Astrocyte of the spinal cord (primary cell): ENCODE data around the gene TP53TG5.

ENCODE experiments used
- DNase-seq: peaks from one replicate; pipeline ENCODE4 v3.0.0; 2011; ENCODE audit warnings: low read depth, low spot score
- H3K4me3 ChIP-seq: 2 replicates; pipeline ENCODE4 v1.5.1; 2011; ENCODE audit warnings: low read depth, mild to moderate bottlenecking, low read length, moderate library complexity
- CTCF ChIP-seq: IDR thresholded peaks from 2 replicates; pipeline ENCODE4 v1.5.1; 2012; ENCODE audit warnings: low read depth, mild to moderate bottlenecking, low read length, inconsistent platforms
- in situ Hi-C: cut with HindIII; loops from 2 replicates; pipeline ENCODE4 v1.10.0; 2017; ENCODE audit warnings: low sequenced_read_pairs

Gene TP53TG5

GRCh38 chr20:45340236-45340847, 37.8 kb downstream of the TP53TG5 start:
- no peak overlapping the region for H3K4me3 ChIP-seq
- TF ChIP-seq CTCF, result no peak
- DNase-seq, result no peak
- in situ Hi-C loops, result no loop called here

GRCh38 chr20:45339799-45340198, 38.3 kb downstream of the TP53TG5 start:
- no peak for DNase-seq
- in situ Hi-C loops, result no loop called here
- no peak overlapping the region for H3K4me3 ChIP-seq
- no peak for TF ChIP-seq CTCF

- DNase-seq, result no peak
- H3K4me3 ChIP-seq, result no peak overlapping the region
- in situ Hi-C loops, result no loop called here
- no peak for TF ChIP-seq CTCF
Observed at GRCh38 chr20:45339084-45339483, 39.0 kb downstream of the TP53TG5 start.

GRCh38 chr20:45338121-45339030, 39.7 kb downstream of the TP53TG5 start:
- no peak for DNase-seq
- H3K4me3 ChIP-seq, result no peak overlapping the region
- no peak for TF ChIP-seq CTCF
- in situ Hi-C loops, result no loop called here

- H3K4me3 ChIP-seq, result no peak overlapping the region
- no peak for TF ChIP-seq CTCF
- in situ Hi-C loops, result no loop called here
- DNase-seq, result peak; percentile 93
Observed at GRCh38 chr20:45337367-45338120, 40.6 kb downstream of the TP53TG5 start.

- no peak for TF ChIP-seq CTCF
- DNase-seq, result peak; percentile 84
- H3K4me3 ChIP-seq, result no peak overlapping the region
- in situ Hi-C loops, result no loop called here
Observed at GRCh38 chr20:45336530-45337366, 41.4 kb downstream of the TP53TG5 start.
